Neuronal stem cell (in vitro differentiated cells): ENCODE data around the gene PLEKHM1.

Experiments used
- DNase-seq: peaks from one replicate; pipeline ENCODE4 v3.0.0-alpha.2; 2013; ENCODE audit warnings: low spot score
- H2AFZ ChIP-seq: one replicate; pipeline ENCODE4 v1.6.1; 2013; ENCODE audit warnings: mild to moderate bottlenecking, low read length, inconsistent platforms
- H2AK5ac ChIP-seq: 2 replicates; pipeline ENCODE4 v1.6.1; 2013; ENCODE audit warnings: low read depth, mild to moderate bottlenecking, inconsistent platforms, low read length, moderate library complexity, mixed read lengths
- H2BK120ac ChIP-seq: 2 replicates; pipeline ENCODE4 v1.6.1; 2013; ENCODE audit warnings: low read depth, mild to moderate bottlenecking, inconsistent platforms, low read length, moderate library complexity, mixed read lengths
- H2BK12ac ChIP-seq: one replicate; pipeline ENCODE4 v1.6.1; 2013; ENCODE audit warnings: low read length, inconsistent platforms
- H2BK15ac ChIP-seq: 2 replicates; pipeline ENCODE4 v1.6.1; 2013; ENCODE audit warnings: mild to moderate bottlenecking, low read length, inconsistent platforms, mixed read lengths
- H2BK5ac ChIP-seq: one replicate; pipeline ENCODE4 v1.6.1; 2013; ENCODE audit warnings: inconsistent platforms, mild to moderate bottlenecking, low read length, moderate library complexity
- H3K14ac ChIP-seq: one replicate; pipeline ENCODE4 v1.6.1; 2013; ENCODE audit warnings: low read length, inconsistent platforms
- H3K18ac ChIP-seq: 2 replicates; pipeline ENCODE4 v1.6.1; 2013; ENCODE audit warnings: low read length, inconsistent platforms
- H3K23ac ChIP-seq: 2 replicates; pipeline ENCODE4 v1.6.1; 2013; ENCODE audit warnings: low read depth, mild to moderate bottlenecking, mixed read lengths, low read length, inconsistent platforms; ENCODE audit not compliant: poor library complexity
- H3K27ac ChIP-seq: replicated peaks from 3 replicates; pipeline ENCODE4 v1.5.1; 2013; ENCODE audit warnings: low read length, inconsistent platforms
- H3K27me3 ChIP-seq, 3 experiments: 2 replicates each; pipeline ENCODE4 v1.6.1; 2013; ENCODE audit warnings: low read length in 3 of 3, mild to moderate bottlenecking in 2 of 3, inconsistent platforms in 1 of 3, low read depth in 1 of 3, mixed read lengths in 1 of 3, moderate library complexity in 1 of 3; ENCODE audit not compliant: control insufficient read depth in 3 of 3, insufficient read depth in 3 of 3
- H3K36me3 ChIP-seq, 2 donors: replicated peaks in 1 of 2; 2 replicates each; pipeline ENCODE4 v1.6.1; 2013; ENCODE audit warnings: low read length in 2 of 2; ENCODE audit not compliant: control insufficient read depth in 2 of 2, insufficient read depth in 2 of 2
- H3K4ac ChIP-seq: 2 replicates; pipeline ENCODE4 v1.6.1; 2013; ENCODE audit warnings: inconsistent platforms, mild to moderate bottlenecking, low read length, moderate library complexity
- H3K4me1 ChIP-seq, 2 donors: 1 replicate in 1 of 2; 2 replicates in 1 of 2; pipeline ENCODE4 v1.6.1; 2013; ENCODE audit warnings: low read length in 2 of 2, low read depth in 1 of 2; ENCODE audit not compliant: control insufficient read depth in 2 of 2, insufficient read depth in 1 of 2
- H3K4me2 ChIP-seq: one replicate; pipeline ENCODE4 v1.6.1; 2013; ENCODE audit warnings: mild to moderate bottlenecking, low read length, inconsistent platforms; ENCODE audit not compliant: insufficient read depth, poor library complexity, severe bottlenecking
- H3K4me3 ChIP-seq, 2 donors: 2 replicates each; pipeline ENCODE4 v1.5.1; 2013; ENCODE audit warnings: low read length in 2 of 2, mild to moderate bottlenecking in 2 of 2, inconsistent platforms in 1 of 2, moderate library complexity in 1 of 2
- H3K79me1 ChIP-seq: one replicate; pipeline ENCODE4 v1.6.1; 2013; ENCODE audit warnings: low read depth, mild to moderate bottlenecking, inconsistent platforms, low read length, moderate library complexity
- H3K9ac ChIP-seq: one replicate; pipeline ENCODE4 v1.6.1; 2013; ENCODE audit warnings: mild to moderate bottlenecking, low read depth, low read length, inconsistent platforms; ENCODE audit not compliant: poor library complexity
- H3K9me3 ChIP-seq, 2 donors: replicated peaks in 1 of 2; 2 replicates each; pipeline versions ENCODE3 to v1.6.1; 2013; ENCODE audit warnings: low read length in 2 of 2, mild to moderate bottlenecking in 2 of 2, inconsistent platforms in 1 of 2, low read depth in 1 of 2, mixed read lengths in 1 of 2, moderate library complexity in 1 of 2; ENCODE audit not compliant: control insufficient read depth in 2 of 2, insufficient read depth in 1 of 2
- H4K8ac ChIP-seq: one replicate; pipeline ENCODE4 v1.6.1; 2013; ENCODE audit warnings: low read depth, mild to moderate bottlenecking, inconsistent platforms, low read length, moderate library complexity
- H4K91ac ChIP-seq: one replicate; pipeline ENCODE4 v1.6.1; 2013; ENCODE audit warnings: low read length, low read depth, mild to moderate bottlenecking, inconsistent platforms; ENCODE audit not compliant: poor library complexity
- WGBS, 2 donors: extraction: QIAGEN DNeasy Blood & Tissue Kit; methylation state at CpG; one replicate each; pipeline ENCODE4 v1.1.7; 2013; ENCODE audit warnings: missing lambda C conversion rate in 2 of 2, mixed read lengths in 1 of 2; ENCODE audit not compliant: insufficient read length in 2 of 2, insufficient replicate concordance in 1 of 2; ENCODE audit errors: extremely low coverage in 2 of 2; 5-methylcytosine and 5-hydroxymethylcytosine counted together

Gene PLEKHM1

GRCh38 chr17:45403906-45404490 lies 86.5 kb downstream of the PLEKHM1 start:
- Histone ChIP-seq H2BK5ac (no peak overlapping the region), H3K4ac (no peak overlapping the region), H3K18ac (no peak overlapping the region), H3K4me2 (no peak overlapping the region), H3K79me1 (no peaks in the 10 kb centered on the region), H3K9ac (no peak overlapping the region), H3K4me3 (peak overlapping the region in 1 of 2 donors; percentile 30), H2BK120ac (no peak overlapping the region), H4K91ac (no peak overlapping the region), H3K36me3 (no peaks in the 10 kb centered on the region), H3K27me3 (no peaks in the 10 kb centered on the region), H3K27ac (no peak overlapping the region), H2BK12ac (no peak overlapping the region), H2AK5ac (peak overlapping the region; percentile 15), H3K23ac (no peak overlapping the region), H2BK15ac (peak overlapping the region; percentile 22), H2AFZ (no peak overlapping the region), H4K8ac (no peak overlapping the region), H3K9me3 (no peaks in the 10 kb centered on the region), H3K14ac (no peak overlapping the region), H3K4me1 (peaks cover 2 to 14% of the 10 kb centered on the region in 2 donors)
- DNase-seq = no peak
- no CpG with 5 or more reads among the region's 10 CpGs for WGBS, 2 donors

GRCh38 chr17:45402916-45403315 lies 87.6 kb downstream of the PLEKHM1 start:
- Histone ChIP-seq H3K36me3 (no peaks in the 10 kb centered on the region), H2BK12ac (no peak overlapping the region), H3K27ac (no peak overlapping the region), H3K27me3 (no peaks in the 10 kb centered on the region), H3K9ac (no peak overlapping the region), H3K4ac (no peak overlapping the region), H2AFZ (no peak overlapping the region), H3K14ac (no peak overlapping the region), H4K91ac (peak overlapping the region; percentile 27), H3K18ac (no peak overlapping the region), H3K9me3 (no peaks in the 10 kb centered on the region), H3K4me3 (no peak overlapping the region), H3K4me2 (no peak overlapping the region), H2BK15ac (no peak overlapping the region), H2AK5ac (no peak overlapping the region), H3K79me1 (no peaks in the 10 kb centered on the region), H4K8ac (no peak overlapping the region), H2BK5ac (no peak overlapping the region), H2BK120ac (no peak overlapping the region), H3K23ac (no peak overlapping the region), H3K4me1 (peaks cover 0 to 14% of the 10 kb centered on the region in 2 donors)
- WGBS, 2 donors = no CpG with 5 or more reads among the region's 1 CpG
- no peak for DNase-seq

- Histone ChIP-seq H3K4me1 (peaks cover 0 to 6% of the 10 kb centered on the region in 2 donors), H4K91ac (no peak overlapping the region), H2BK120ac (no peak overlapping the region), H3K4me2 (no peak overlapping the region), H3K18ac (no peak overlapping the region), H2AK5ac (no peak overlapping the region), H3K27me3 (no peaks in the 10 kb centered on the region), H3K27ac (no peak overlapping the region), H3K23ac (no peak overlapping the region), H4K8ac (no peak overlapping the region), H2BK12ac (no peak overlapping the region), H3K36me3 (no peaks in the 10 kb centered on the region), H2AFZ (no peak overlapping the region), H3K9me3 (peaks cover 1 to 4% of the 10 kb centered on the region in 2 donors), H2BK15ac (no peak overlapping the region), H3K9ac (no peak overlapping the region), H3K4ac (no peak overlapping the region), H3K14ac (no peak overlapping the region), H3K79me1 (no peaks in the 10 kb centered on the region), H2BK5ac (no peak overlapping the region), H3K4me3 (no peak overlapping the region)
- no peak for DNase-seq
- no CpG with 5 or more reads among the region's 5 CpGs for WGBS, 2 donors
Measured at GRCh38 chr17:45398800-45399199, 91.7 kb downstream of the PLEKHM1 start.

GRCh38 chr17:45397796-45398195 lies 92.7 kb downstream of the PLEKHM1 start:
- no peaks in the 10 kb centered on the region for H3K27me3 ChIP-seq
- no peak overlapping the region for H3K23ac ChIP-seq
- H3K4me3 ChIP-seq = no peak overlapping the region
- H2AK5ac ChIP-seq = no peak overlapping the region
- no peak overlapping the region for H4K91ac ChIP-seq
- peaks cover 1 to 4% of the 10 kb centered on the region in 2 donors for H3K9me3 ChIP-seq
- no peak overlapping the region for H3K4ac ChIP-seq
- H4K8ac ChIP-seq = no peak overlapping the region
- no peak overlapping the region for H2BK15ac ChIP-seq
- no peak overlapping the region for H2BK120ac ChIP-seq
- no peak overlapping the region for H2AFZ ChIP-seq
- H3K9ac ChIP-seq = no peak overlapping the region
- H3K4me1 ChIP-seq = peaks cover 0 to 6% of the 10 kb centered on the region in 2 donors
- no peak overlapping the region for H3K14ac ChIP-seq
- no peak overlapping the region for H3K27ac ChIP-seq
- H3K4me2 ChIP-seq = no peak overlapping the region
- no peak overlapping the region for H2BK5ac ChIP-seq
- no peaks in the 10 kb centered on the region for H3K79me1 ChIP-seq
- no CpG with 5 or more reads among the region's 5 CpGs for WGBS, 2 donors
- no peak for DNase-seq
- no peak overlapping the region for H2BK12ac ChIP-seq
- H3K36me3 ChIP-seq = no peaks in the 10 kb centered on the region
- H3K18ac ChIP-seq = no peak overlapping the region
